ENCODE data around the gene HMGXB3.
A peak's percentile ranks its signal among the peaks of the same experiment; 100 is the strongest.

The HMGXB3 gene

GRCh38 chr5:149982505-149982904, 18.0 kb upstream of the HMGXB3 start:
- no peak for DNase-seq

GRCh38 chr5:149988126-149988525, 12.4 kb upstream of the HMGXB3 start:
- DNase-seq = no peak

- DNase-seq = peak; percentile 79
Observed at GRCh38 chr5:149990518-149991376, 9.8 kb upstream of the HMGXB3 start.

DNA sequence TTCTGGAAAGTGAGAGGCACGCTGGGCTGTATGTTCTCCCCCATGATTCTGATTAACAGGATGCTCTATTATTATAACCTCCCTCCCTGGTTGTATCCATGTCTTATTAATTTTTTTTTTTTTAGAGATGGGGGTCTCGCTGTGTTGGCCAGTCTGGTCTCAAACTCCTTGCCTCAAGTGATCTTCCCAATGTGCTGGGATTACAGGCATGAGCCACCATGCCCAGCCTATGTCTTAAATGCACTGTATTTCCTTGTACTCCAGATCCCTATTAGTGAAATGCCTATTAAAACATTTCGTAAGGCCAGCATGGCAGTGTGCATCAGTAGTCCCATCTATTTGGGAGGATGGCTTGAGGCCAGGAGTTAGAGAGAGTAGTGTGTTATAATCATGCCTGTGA, 7.1 kb upstream of the HMGXB3 start:
- DNase-seq = no peak

DNA sequence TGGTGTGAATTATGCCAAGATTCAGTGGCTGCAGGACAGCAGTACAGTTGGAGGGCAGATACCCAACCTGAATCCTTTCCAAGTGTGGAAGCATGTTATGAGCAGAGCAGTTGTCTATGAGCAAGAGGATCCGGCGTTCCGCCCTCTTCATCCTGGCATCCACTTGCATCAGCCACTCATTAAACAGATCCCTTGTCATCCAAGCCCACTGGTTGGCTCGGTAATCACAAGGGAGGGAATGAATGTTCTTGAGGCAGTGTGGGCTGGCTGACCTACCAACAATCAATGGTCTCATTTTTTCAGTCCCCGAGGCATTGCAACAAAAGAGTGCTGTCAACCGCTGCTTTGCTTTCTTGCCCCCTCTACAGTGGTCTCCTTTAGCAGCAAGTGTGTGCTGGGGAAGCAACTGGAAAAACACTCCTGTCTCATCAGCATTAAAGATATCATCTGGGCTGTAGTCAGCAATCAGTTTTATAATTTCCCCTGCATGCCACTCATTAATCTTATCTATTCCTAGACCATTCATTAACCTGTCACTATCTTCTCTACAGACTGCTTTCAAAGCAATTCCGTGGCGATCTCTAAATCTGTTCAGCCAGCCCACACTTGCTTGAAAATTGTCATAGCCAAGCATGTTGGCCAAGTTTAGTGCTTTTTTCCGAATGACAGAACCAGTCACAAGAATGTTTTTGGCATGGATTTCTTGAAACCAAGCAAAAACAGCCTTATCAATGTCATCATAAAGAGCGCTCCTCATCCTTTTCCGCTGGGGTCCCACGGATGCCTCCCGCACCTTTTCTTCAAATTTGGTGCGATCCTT, 4.9 kb upstream of the HMGXB3 start:
- DNase-seq = no peak

DNA sequence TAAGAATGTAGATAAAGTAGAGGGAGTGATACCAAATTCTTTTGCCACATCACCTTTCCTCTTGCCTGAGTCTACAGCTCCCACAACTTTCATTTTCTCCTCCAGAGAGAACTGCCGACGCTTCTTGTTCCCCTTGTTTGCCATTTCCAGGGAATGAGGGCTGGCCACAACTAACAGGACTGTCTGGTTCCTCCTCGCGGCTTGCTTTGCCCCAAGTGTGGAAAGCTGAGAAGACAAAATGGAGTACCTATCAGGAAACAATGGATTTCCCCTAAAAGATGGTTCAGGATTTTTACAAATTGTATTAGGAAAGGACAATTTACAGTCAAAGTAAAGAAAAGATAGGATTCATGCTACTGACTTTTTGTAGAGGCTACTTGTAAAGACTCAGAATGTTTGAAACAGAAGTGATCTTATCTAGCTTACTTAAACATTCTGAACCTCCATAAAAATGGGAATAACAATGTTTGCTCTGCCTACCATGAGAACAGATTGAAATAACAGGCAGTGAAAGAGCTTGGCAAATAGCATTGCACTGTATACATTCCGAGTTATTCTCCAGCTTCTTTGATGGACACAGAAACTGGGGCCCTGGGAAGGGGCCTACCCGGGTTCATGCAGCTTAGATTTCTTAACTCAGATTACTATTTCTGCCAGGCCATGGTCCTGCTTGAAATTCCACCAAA, 4.2 kb upstream of the HMGXB3 start:
- DNase-seq = no peak

DNA sequence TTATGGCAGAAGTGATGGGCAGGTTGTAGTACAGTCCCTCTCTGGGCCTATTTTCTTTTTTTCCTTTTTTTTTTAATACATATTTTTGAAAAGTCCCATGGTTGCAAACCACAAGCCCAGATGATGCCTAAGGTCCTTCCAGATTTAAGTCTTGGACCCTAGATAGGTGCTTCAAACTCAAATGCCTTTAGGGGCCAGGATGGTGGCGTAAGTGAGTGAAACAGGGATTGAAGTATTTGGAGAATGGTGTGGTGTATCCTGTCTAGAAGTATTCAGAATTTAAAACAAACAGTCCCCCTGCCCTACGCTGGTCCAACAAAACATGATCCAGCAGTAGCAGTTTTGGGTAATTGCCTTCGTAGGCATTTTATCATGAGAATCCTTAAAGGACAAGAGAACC, 2.3 kb upstream of the HMGXB3 start:
- DNase-seq = no peak

DNA sequence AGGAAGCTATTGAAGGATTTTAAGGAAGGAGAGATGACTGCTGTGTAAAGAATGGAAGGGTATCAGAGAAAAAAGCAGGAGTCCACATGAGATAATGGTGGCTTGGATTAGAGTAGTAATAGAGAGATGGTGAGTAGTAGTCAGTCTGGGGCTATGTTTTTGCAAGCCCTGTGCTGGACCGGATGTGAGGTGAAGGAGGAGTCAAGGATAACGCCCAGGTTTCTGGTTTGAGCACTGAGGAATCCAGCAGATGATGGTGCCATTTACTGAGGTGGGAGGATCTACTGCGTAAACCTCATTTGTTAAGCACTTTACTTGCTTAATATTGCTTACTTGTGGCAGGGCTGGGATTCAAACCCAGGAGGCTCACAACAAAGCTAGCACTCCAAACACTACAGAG, 1.2 kb upstream of the HMGXB3 start:
- DNase-seq = no peak

GRCh38 chr5:149999866-150000255, 678 bp upstream of the HMGXB3 start:
- DNase-seq = peak; percentile 56

DNA sequence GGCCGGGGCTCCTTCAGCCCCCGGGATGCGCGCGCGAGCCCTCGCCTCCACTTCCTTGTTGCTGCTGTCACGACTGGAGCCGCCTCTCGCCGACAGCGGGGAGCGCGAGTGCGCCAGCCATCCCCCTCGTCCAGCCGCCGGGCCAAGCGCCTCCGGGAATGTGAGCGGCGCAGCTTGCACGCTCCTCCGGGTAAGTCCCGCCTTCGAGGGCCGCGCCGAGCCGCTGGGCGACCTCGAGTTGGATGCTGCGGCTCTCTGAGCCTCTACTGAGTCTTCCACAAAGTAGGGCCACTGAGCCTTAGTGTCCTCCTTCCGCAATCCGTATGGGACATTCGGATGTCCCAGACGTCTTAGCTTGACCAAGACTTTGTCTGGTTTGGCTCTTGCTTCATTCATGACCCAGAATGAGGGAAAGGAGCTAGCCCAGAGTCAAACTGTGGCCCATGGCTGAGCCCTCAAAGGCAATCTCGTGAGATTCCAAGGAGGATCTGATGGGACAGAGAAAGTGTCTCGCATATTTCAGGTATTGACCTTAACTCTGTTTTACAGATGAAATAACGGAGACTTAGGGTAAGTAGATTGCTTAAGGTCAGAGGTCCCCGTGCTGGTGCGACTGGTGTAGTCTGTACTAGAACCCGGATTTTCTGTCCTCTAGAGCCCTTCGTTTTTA, 586 bp downstream of the HMGXB3 start:
- DNase-seq = peak; percentile 61

- DNase-seq = peak; percentile 88
Observed at GRCh38 chr5:150001660-150002486, 1.3 kb downstream of the HMGXB3 start.

GRCh38 chr5:150006318-150006717, 5.8 kb downstream of the HMGXB3 start:
- no peak for DNase-seq

DNA sequence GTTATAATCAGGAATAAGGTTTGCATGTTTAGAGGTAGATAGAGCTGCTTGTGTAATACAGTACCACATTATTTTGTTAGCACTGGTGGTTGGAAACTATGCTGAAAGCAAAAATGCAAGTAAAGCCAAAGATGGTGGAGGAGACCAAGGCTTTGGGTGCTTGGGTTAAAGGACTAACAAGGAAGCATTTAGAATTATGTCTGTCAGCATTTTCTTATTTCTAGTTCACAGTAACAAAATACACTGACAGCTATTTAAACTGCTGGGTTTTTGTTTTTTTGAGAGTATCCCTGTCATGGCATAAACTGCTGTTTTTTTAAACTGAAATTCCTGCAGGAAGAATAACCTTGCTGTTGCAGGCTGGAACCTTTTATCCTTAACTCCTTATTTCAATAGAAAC, 6.5 kb downstream of the HMGXB3 start:
- no peak for DNase-seq

DNA sequence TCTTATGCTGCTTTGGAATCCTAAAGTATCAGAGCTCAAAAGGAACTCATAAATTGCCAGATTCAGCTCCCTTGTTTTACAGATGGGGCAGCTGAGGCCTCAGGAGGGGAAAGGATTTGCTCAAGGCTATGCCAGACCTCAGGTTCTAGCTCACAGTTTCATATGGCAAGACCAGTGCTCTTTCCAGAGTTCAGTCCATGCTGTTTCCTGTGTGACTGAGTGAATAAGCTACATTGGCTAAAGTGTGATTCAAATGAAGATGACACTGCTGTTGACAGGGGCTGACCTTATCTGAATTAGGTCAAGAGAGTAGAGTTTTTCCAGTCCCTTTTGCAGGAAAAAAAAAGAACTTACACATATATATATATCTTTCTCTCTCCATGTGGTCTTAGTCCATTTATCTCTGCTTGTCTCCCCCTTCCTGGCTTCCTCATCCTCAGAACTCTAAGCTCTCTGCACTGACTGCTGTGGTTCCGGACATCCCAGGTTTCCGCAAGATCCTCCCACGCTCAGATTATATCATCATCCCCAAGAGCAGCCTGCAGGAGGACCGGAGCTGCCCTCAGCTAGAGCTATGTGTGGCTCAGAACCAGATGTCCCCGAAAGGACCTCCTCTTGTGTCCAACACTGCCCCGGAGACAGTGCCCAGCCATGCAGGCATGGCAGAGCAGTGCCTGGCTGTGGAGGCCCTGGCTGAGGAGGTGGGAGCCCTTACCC, 9.3 kb downstream of the HMGXB3 start:
- DNase-seq = peak; percentile 43

GRCh38 chr5:150013931-150014330, 13.4 kb downstream of the HMGXB3 start:
- DNase-seq = no peak

- no peak for DNase-seq
Observed at GRCh38 chr5:150014456-150014855, 13.9 kb downstream of the HMGXB3 start.

- no peak for DNase-seq
Observed at GRCh38 chr5:150015415-150015814, 14.9 kb downstream of the HMGXB3 start.

- DNase-seq = no peak
Observed at GRCh38 chr5:150016537-150016936, 16.0 kb downstream of the HMGXB3 start.

DNA sequence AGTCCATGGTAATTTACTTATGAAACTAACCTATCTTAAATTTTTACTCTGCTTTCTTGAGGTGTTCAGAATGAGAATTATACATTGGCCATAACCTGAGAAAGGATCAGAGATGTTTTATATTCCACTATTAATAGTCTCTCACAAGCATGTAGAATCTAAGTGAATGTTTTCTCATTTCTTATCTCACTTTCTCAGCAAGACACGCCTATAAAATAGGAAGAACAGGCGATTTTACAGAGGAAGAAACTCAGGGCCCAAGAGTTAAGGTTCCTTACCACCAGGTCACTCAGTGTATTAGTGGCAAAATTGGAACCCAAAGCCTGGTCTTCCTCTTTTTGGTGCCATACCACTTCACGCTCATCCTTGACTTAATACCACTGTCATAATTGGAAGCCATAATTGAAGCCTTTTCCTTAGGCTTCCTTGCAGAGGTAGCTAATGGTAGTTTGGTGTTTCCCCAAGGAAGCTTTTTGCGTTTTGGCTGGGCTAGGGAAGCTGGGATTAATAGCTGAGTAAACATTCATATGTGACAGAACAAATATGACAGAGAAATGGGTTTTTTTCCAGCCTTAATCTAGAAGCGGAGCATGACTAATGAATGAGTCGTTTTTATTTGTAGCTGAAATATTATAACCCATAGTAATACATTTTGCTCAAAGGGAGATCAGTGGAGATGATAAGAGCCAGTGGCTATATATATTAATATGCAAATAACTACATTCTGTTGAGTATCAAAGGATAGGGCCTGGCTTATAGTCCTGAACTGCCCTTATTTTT, 16.9 kb downstream of the HMGXB3 start:
- DNase-seq = peak; percentile 15

GRCh38 chr5:150020249-150020648, 19.7 kb downstream of the HMGXB3 start:
- DNase-seq = no peak
